Testis (tissue), 3 donors: ENCODE results near the gene ATG2A. TPM values are rescaled to one million over a fixed set of nuclear protein-coding genes. Genes with fewer than 3 reads are reported as not detected.

ENCODE experiments used
- DNase-seq: peaks from one replicate; pipeline ENCODE4 v3.0.0-alpha.2; 2019
- H3K27ac ChIP-seq, 2 donors: fragments of 200-600 bp; sonication (generic); one replicate each; pipeline ENCODE4 v1.5.1; 2019
- H3K27me3 ChIP-seq: fragments of 200-600 bp; sonication (generic); one replicate; pipeline ENCODE4 v1.5.1; 2019
- H3K36me3 ChIP-seq: fragments of 200-600 bp; sonication (generic); one replicate; pipeline ENCODE4 v1.5.1; 2017; ENCODE audit warnings: low read depth; ENCODE audit errors: missing control alignments
- H3K4me1 ChIP-seq: fragments of 200-600 bp; sonication (generic); one replicate; pipeline ENCODE4 v1.5.1; 2019
- H3K4me3 ChIP-seq, 2 donors: fragments of 200-600 bp; sonication (generic); one replicate each; pipeline ENCODE4 v1.5.1; 2017 to 2019
- H3K9me3 ChIP-seq: fragments of 200-600 bp; sonication (generic); one replicate; pipeline ENCODE4 v1.5.1; 2017
- POLR2A ChIP-seq: fragments of 450-650 bp; IDR thresholded peaks from one replicate; pipeline ENCODE4 v1.6.1; 2017; ENCODE audit warnings: antibody characterized with exemption, mild to moderate bottlenecking, moderate library complexity
- WGBS, 2 donors: methylation state at CpG; one replicate each; pipeline ENCODE4 v1.1.5; 2018; 5-methylcytosine and 5-hydroxymethylcytosine counted together
- intact Hi-C: fragments of 100-400 bp; cut with DNase I; formaldehyde crosslinking; loops from one replicate; pipeline ENCODE4 v1.15.1; 2023; ENCODE audit warnings: low total_unique reads
- polyA plus RNA-seq: library from polyadenylated mRNA; stranded (reverse); fragments of 350-450 nt; fragmentation: Illumina TruSeq; extraction: RNeasy Lipid Tissue Mini Kit (QIAGEN cat#74804); gene quantifications from one replicate; pipeline ENCODE4 v1.2.3, GENCODE V29; 2014; ENCODE audit warnings: low read depth, low replicate concordance; ENCODE audit not compliant: insufficient read depth
- total RNA-seq, 2 donors: library from RNA; depleted of rRNA; stranded (reverse); fragments of >200 nt; gene quantifications; one replicate each; pipeline ENCODE4 v1.2.3, GENCODE V29; 2016
- TF ChIP-seq, protein P1 (sequence below), 3 experiments: fragments of 450-650 bp in 2 of 3; fragments of 200-600 bp in 1 of 3; sonication (generic) in 1 of 3; IDR thresholded peaks; one replicate each; pipeline ENCODE4 v1.5.1; 2016 to 2019; ENCODE audit warnings: antibody characterized with exemption in 3 of 3, mild to moderate bottlenecking in 2 of 3, moderate library complexity in 1 of 3

The ATG2A gene
- total and polyA plus RNA-seq, 3 donors from 2014 or later, result 22.2 to 56.1 (median 51.1) TPM

DNA sequence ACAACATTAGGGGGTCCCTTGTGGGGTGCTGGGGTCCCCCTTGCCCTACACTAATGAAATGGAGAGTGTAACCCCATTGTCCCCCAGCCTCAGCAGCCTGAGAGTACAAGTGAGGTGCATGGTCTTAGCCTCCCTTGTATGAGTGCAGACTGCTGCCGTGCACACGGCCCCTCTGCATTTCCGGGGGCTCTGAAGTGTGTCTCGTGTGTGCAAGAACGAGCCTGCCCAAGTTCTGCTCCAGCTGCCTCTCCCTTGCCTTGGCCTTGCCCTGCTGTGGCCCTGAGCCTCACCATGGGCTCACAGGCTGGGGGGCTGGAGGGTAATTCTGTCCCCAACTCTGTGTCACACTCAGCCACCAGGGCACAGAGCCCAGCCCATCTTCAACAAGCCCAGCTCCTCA is 33.4 kb downstream of the ATG2A start:
- WGBS, 2 donors, result 64% methylated on average over 5 of the region's 5 CpGs; no CpG with 5 or more reads in 1 of the 2 donors
- H3K36me3 ChIP-seq, result no peaks in the 10 kb centered on the region
- no peaks in the 10 kb centered on the region for H3K27me3 ChIP-seq
- DNase-seq, result no peak
- H3K9me3 ChIP-seq, result no peaks in the 10 kb centered on the region
- no peak overlapping the region for H3K4me3 ChIP-seq
- H3K27ac ChIP-seq, result no peak overlapping the region
- H3K4me1 ChIP-seq, result peaks cover 26% of the 10 kb centered on the region
- TF ChIP-seq, protein P1, sequence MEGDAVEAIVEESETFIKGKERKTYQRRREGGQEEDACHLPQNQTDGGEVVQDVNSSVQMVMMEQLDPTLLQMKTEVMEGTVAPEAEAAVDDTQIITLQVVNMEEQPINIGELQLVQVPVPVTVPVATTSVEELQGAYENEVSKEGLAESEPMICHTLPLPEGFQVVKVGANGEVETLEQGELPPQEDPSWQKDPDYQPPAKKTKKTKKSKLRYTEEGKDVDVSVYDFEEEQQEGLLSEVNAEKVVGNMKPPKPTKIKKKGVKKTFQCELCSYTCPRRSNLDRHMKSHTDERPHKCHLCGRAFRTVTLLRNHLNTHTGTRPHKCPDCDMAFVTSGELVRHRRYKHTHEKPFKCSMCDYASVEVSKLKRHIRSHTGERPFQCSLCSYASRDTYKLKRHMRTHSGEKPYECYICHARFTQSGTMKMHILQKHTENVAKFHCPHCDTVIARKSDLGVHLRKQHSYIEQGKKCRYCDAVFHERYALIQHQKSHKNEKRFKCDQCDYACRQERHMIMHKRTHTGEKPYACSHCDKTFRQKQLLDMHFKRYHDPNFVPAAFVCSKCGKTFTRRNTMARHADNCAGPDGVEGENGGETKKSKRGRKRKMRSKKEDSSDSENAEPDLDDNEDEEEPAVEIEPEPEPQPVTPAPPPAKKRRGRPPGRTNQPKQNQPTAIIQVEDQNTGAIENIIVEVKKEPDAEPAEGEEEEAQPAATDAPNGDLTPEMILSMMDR (IDR thresholded peaks at IDR 0.05), result no peak
- TF ChIP-seq POLR2A, result no peak
- intact Hi-C loops, result no loop called here

DNA sequence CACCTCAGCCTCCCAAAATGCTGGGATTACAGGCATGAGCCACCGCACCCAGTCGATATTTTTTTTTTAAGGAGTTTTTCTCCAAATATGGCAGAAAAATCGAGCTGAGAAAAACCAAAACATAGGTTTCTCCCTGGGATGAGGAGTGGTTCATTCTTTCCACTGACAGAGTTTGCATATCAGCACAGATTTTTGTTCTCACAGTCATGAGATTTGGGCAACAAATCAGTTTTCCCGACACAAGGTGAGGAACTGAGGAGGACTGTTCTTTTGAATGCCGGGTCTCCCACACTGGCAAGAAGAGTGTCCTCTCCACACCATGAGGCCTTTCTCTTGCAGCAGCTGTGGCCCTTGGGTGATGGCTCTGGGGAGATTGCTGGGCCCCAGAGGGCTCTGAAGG is 34.8 kb downstream of the ATG2A start:
- Histone ChIP-seq H3K27me3 (no peaks in the 10 kb centered on the region), H3K4me3 (no peak overlapping the region), H3K4me1 (peaks cover 25% of the 10 kb centered on the region), H3K9me3 (no peaks in the 10 kb centered on the region), H3K27ac (peak overlapping the region in 1 of 2 donors; percentile 35), H3K36me3 (no peaks in the 10 kb centered on the region)
- no peak for DNase-seq
- 74% methylated on average over 5 of the region's 5 CpGs for WGBS, 2 donors
- TF ChIP-seq POLR2A, result no peak
- TF ChIP-seq, protein P1 (IDR thresholded peaks at IDR 0.05), result no peak
- intact Hi-C loops, result no loop called here

DNA sequence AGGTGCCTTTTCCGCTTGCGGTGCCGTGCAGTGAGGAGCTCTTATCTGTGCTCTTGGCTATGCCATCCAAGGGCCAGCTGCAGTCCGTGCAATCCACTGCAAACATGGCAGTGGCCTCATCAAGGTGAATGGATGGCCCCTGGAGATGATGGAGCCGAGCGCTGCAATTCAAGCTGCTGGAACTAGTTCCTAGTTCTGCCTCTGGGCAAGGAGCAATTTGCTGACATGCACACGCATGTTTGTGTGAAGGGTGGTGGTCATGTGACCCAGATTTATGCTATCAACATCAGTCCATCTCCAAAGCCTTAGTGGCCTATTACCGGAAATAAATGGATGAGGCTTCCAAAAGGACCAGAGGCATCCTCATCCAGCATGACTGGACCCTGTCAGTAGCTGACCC is 35.5 kb downstream of the ATG2A start:
- Histone ChIP-seq H3K27ac (no peak overlapping the region), H3K36me3 (no peaks in the 10 kb centered on the region), H3K9me3 (no peaks in the 10 kb centered on the region), H3K4me3 (no peak overlapping the region), H3K27me3 (no peaks in the 10 kb centered on the region), H3K4me1 (peaks cover 33% of the 10 kb centered on the region)
- 88 to 92% methylated on average over 8 of the region's 8 CpGs for WGBS, 2 donors
- DNase-seq, result no peak
- TF ChIP-seq POLR2A, result no peak
- TF ChIP-seq, protein P1 (IDR thresholded peaks at IDR 0.05), result no peak
- intact Hi-C loops, result no loop called here

DNA sequence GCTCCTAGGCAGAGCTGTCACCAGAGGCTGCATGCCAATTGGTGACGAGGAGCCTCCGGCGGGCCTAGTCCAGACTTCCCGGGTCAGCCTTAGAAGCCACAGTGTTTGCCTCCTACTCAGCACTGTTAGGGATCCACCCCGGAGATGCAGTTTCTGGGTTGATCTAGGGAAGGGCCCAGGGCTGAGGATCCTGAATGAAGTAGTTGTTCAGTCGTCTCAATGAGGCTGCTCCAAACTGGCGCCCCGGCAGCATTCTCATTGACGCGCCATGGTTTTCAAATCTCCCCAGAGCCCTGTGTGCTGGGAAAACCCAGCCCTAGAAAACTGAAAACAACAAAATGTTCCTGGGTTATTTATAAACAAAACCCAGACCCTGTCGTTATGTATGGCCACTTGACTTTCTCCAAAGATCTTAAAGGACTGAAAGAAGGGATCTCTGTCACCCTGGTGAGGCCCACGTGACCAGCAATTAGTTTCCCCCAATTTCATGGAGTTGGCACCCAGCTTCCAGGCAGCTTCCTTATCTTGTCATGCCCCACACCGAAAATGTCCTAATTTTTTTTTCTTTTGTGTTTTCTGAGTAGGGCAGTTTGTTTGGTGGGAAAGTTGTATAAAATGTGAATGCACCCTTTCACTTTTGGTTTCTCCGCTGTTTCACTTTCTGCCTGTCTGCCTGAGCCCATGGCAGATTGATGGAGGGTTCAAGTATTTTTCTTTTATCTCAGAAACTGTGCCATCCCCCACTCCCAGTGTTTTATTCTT is 36.6 kb downstream of the ATG2A start:
- Histone ChIP-seq H3K4me3 (no peak overlapping the region), H3K9me3 (no peaks in the 10 kb centered on the region), H3K27me3 (no peaks in the 10 kb centered on the region), H3K4me1 (peaks cover 43% of the 10 kb centered on the region), H3K36me3 (no peaks in the 10 kb centered on the region), H3K27ac (peak overlapping the region; percentile 77 to 87)
- TF ChIP-seq, protein P1 (IDR thresholded peaks at IDR 0.05), result no peak
- DNase-seq, result peak; percentile 57
- WGBS, 2 donors, result 36 to 46% methylated on average over 14 of the region's 14 CpGs
- intact Hi-C loops, result no loop called here
